GM18867 (cell line): ENCODE data around the gene CPEB2.
"Not testable (repeated sequence)": the region's sequence is repeated elsewhere in the genome, so short reads cannot be mapped to it uniquely, and the experiment has no call there.

Experiments
- ATAC-seq: cut with Tn5 transposase; IDR thresholded peaks from one replicate; pipeline ENCODE4 v1.9.1; 2021; ENCODE audit warnings: mild to moderate bottlenecking, moderate library complexity; ENCODE audit not compliant: unreplicated experiment

CPEB2 gene

DNA sequence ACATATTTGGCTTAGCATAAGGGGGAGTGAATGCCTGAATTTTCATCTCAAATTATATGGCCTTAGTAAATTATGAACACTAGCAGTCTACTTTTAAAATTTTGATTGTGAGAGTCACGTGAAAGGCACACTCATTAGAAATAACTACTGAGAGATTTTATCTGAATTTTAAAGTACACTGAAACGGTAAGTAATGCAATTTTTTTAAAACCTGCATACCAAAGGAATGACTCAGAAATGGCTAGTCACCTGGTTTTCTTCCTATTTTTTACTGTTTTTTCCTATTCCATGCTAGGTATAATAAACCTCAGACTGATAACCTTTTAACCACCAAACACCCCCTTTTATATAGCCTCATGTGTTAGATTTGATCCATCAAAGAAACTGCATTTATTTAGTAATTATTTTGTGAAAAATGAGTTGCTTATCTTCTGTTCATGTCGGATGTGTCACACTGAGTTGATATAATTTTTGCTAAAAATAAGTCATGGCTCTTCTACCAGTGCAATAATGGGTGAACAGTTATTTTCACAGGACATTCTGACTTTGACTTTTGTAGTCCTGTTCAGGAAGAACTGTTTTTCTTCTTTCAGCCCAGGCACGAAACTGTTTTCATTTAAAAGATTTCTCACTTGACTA is 40.4 kb downstream of the CPEB2 start:
- ATAC-seq = no peak

DNA sequence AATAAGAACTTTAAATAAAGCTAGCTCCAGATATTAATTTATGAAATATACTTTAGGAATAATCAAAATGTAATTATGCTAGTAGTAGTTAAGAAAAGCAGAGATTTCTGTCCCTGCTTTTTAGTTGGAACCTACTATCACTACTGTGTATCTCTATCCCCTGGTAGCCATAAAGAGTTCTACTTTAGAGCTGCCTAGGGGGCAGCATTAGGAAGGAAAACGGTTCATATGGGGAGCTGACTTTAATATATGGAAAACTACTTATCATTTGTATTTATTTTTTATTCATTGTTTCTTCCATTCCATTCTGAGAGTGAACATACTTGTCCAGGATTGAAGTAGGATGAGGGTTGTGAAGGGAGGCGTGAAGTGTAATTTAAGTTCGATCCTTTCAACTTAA is 40.9 kb downstream of the CPEB2 start:
- no peak for ATAC-seq

DNA sequence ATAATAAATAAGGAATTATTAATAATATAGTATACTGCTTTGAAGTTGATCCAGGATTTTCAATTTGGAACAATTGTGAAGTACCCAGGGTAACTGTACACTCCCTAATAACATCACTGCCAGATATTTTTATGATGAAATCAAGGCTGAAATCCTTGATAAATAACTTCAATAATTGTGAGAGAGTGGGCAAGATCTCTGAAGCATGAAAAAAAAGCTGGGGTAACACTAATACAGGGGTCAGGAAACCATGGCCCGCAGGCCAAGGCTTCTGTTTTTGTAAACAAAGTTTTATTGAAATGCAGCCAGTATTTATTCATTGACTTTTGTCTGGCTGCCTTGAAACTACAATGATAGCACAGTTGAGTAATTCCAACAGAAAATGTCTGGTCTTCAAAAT is 41.6 kb downstream of the CPEB2 start:
- ATAC-seq = no peak

DNA sequence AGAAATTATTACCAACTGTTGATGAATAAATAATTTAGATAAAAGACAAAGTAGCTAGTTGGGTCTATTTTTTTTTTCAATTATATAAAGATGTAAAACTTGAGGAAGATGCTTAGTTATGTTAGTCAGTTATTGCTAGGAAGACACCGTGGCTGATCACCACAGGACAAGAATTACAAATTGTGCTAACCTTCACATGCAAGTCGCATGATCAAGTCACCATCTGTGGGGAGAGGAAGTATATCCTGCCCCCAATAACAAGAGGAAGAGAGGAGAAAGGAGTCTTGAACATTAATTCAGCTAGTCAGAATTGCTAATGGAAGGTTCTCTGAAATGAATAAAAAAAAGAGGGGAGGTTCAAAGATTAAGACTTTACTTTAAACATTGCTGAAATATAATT is 52.3 kb downstream of the CPEB2 start:
- no peak for ATAC-seq

DNA sequence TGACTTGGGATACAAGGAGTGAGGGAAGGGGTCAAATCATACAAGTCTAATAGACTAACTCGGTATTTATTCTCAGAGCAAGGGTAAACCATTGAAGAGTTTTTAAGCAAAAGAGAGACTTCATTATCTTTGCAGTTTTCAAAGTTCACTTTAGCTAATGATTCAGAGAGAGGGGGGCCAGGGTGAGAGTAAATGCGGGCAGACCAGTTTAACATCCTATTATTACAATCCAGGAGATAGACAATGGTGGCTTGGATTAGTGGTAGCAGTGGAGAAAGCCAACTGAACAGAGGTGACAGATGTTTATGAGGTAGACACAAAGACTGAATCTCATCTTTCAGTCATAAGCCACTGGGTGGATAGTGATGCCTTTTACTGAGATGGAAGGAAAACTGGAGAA is 57.9 kb downstream of the CPEB2 start:
- no peak for ATAC-seq

DNA sequence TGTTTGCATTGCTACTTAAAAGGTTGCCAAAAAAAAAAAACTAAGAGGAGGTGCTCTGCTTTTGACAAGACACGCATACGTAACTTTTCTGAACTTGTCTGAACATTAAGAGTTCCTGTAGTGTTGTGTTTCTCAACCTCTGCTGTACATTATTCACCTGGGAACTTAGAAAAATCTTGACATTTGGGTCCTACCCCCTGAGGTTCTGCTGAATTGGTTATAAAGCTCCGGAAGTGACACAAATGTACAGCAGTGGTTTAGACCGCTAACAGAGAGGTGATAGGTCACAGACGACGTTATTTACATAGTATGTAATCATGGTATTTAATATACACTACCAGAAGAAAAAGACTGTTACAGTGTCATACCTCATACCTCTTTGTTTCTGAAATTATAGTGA is 61.1 kb downstream of the CPEB2 start:
- no peak for ATAC-seq

DNA sequence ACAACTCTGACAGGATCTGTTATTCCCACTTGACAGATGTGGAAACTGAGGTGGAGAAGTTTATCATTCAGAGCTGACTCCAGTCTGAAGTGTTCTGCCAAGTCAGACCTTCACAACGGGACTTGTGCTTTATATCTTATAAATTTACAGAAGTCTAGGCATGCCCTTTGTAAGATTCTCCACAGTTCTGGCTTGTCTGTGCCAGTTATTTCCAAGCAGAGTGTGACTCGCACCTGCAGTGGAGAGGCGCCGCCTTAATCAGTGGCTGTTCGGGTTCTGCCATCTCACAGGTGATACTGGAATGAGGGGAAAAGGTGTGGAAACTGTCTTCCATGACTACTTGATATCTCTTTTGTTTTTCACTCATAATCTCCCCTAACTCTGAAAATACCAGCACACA is 63.2 kb downstream of the CPEB2 start:
- ATAC-seq = no peak

DNA sequence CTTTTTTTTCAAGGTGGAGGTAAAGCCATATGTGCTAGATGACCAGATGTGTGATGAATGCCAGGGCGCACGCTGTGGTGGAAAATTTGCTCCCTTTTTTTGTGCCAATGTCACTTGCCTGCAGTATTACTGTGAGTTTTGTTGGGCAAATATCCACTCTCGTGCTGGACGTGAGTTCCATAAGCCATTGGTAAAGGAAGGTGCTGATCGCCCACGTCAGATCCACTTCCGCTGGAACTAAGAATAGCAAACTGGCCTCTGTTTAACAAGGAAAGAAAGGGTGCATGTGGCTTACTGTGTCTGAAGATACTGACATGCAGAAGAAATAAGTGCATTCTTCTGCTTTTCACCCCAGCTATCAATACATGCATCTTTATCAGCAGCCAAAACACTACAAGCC is 63.9 kb downstream of the CPEB2 start:
- ATAC-seq = no peak

DNA sequence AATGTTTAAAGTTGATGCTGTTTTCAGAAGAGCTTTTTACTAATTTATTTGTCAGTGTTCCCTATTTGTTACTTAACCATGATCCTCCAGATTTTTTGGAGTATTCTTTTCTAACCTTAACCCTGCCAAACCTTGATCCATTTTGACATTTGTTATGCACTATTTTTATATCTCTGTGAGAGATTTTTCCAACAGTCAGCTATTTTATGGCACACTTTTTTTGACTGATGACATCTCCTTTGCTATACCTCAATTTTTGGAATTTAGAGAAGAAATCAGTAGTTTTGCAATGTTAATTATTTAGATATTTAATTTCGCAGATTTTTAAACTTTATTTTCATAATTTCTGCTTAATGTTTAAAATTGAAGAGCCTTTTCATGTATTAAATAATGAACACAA is 66.0 kb downstream of the CPEB2 start:
- no peak for ATAC-seq

DNA sequence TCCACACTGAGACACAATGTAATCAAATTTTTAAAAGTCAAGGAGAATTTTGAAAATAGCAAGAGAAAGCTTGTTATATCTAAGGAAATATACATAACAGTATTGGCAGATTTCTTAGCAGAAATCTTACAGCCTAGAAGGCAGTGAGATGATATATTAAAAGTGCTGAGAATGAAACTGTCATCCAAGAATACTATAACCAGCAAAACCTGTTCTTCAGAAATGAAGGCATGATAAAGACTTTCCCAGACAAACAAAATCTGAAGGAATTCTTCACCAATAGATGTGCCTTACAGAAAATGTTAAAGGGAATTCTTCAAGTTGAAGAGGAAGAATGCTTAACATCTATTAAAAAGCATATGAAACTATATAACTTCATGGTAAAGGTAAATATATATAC is 73.6 kb downstream of the CPEB2 start:
- ATAC-seq = no peak

DNA sequence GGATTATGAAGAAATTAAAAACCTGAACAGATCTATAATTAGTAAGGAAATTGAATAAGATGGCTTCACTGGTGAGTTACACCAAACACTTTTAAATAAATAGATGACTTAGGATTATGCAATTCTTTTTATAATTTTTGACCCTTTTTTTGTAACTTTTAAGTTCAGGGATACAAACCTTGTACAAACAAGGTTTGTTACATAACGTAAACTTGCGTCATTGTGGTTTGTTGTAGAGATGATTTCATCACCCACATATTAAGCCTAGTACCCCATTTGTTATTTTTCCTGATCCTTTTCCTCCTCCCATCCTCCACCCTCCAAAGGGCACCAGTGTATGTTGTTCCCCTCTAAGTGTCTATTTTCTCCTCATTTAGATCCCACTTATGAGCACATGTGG is 75.7 kb downstream of the CPEB2 start:
- no peak for ATAC-seq

DNA sequence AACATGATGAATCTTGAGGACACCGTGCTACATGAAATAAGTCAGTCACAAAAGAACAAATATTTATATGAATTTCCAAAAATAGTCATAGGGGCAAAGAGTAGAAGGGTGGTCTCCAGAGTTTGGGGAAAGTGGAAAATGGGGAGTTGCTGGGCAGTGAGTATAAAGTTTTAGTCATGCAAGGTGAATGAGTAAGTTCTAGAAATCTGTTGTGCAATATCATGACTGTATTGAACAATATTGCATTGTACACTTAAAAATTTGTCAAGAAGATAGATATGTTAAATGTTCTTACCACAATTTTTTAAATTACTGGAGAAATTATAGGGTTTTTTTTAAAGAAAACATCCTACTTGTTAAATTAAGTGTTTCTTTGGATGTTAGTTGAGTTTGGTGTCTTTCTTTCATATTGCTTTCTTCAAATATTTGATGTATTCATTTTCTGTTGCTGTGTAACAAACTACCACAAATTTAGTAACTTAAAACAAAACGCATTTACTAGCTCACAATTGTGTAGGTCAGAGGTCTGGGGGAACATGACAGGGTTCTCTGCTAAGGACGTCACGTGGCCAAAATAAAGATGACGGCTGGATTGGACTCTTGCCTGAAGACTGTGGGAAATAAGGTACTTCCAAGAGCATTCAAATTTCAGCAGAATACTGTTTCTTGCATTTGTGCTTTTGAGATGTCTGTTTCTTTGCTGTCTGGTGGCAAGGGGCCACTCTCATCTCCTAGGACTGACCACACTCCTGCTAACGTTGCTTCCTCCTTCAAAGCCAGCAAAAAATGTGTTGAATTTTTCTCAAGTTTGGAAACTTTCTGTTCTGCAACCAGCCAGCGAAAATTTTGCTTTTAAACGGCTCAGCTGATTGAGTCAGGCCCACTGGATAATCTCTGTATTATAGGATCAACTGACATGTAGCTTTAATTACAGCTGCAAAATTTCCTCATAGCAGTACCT is 76.7 kb downstream of the CPEB2 start:
- no peak for ATAC-seq

DNA sequence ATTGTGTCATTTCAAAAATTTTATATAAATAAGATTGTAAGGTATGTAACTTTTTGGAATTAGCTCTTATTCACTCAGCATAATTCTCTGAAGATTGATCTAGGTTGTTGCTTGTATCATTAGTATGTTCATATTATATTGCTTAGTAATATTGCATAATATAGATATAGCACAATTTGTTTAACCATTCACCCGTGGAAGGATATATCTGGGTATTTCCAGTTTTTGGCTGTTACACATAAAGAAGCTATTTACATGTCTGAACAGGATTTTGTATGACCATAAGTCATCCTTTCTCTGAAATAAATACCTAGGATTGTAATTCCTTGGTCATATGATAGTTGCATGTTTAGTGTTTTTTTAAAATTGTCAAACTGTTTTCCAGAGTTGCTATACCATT is 82.5 kb downstream of the CPEB2 start:
- no peak for ATAC-seq

DNA sequence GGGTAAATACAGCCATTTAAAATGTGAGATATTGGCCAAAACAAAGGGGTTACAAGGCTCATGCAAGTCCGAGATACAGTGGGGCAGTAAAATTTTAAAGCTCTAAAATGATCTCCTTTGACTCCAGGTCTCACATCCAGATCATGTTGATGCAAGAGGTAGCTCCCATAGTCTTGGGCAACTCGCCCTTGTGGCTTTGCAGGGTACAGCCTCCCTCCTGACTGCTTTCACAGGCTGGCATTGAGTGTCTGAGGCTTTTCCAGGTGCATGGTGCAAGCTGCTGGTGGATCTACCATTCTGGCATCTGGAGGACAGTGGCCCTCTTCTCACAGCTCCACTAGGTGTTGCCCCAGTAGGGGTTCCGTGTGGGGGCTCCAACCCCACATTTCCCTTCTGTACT is 83.5 kb downstream of the CPEB2 start:
- ATAC-seq = not testable (repeated sequence)

DNA sequence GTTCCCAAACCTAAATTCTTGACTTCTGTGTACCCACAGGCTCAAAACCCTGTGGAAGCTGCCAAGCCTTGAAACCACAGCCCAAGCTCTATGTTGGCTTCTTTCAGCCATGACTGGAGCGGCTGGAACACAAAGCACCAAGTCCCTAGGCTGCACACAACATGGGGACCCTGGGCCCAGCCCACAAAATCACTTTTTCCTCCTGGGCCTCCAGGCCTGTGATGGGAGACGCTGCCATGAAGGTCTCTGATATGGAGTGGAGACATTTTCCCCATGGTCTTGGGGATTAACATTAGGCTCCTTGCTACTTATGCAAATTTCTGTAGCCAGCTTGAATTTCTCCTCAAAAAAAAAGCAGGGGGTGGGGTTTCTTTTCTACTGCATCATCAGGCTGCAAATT is 84.0 kb downstream of the CPEB2 start:
- not testable (repeated sequence) for ATAC-seq

DNA sequence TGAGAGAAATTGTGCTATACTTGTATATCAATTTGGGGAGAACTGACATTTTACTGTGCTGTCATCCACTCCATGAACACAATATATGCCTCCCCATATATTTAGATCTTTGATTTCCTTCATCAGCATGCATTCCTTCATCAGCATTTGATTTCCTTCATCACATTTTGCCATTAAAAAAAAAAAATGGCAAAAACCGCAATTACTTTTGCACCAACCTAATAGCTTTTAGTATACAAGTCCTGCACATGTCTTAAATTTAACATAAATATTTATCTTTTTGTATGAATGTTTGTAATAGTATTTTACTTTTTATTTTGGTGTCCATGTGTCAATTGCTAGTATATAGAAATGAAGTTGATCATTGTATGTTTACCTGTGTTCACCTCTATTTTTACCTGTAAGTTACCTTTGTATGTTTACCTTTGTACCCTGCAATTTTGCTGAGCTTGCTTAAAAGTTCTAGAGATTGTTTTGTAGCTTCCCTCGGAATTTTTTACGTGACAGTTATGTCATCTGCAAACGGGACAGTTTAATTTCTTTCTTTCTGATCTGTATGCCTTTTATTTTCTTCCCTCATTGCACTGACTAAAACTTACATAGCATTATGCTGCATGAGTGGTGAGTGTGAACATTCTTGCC is 86.2 kb downstream of the CPEB2 start:
- ATAC-seq = no peak

DNA sequence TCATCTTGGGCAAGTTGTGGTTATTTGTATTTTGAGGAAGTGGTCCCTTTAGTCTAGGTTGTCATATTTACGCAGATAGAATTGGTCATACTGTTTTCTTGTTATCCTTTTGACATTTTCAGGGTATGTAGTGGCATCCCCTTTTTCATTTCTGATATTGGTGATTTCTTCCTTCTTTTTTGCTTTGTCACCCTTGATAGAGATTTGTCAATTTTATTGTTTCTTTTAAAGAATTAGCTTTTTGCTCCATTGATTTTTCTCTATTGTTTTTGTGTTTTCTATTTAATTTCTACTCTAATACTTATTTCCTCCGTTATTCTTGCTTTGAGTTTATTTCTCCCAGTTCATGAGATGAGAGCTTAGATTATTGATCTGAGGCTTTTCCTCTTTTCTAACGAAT is 87.7 kb downstream of the CPEB2 start:
- no peak for ATAC-seq

DNA sequence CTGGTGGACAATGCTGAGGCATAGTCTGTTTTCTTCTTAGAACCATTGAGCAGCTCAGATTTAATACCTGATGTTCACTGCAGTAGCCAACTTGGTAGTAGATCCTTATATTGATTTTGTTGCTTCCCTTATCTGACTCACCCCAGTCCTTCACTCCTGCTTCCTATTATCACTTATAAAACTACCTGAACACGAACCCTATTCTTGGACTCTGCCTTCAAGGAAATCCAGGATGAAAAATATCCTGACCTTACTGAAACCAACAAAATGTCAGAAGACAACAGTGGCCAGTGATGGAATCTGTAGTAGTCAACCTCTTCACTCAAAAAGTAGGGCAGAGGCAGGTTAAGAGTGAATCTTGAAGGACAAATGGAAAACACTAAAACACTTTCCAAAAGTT is 98.1 kb downstream of the CPEB2 start:
- ATAC-seq = no peak

DNA sequence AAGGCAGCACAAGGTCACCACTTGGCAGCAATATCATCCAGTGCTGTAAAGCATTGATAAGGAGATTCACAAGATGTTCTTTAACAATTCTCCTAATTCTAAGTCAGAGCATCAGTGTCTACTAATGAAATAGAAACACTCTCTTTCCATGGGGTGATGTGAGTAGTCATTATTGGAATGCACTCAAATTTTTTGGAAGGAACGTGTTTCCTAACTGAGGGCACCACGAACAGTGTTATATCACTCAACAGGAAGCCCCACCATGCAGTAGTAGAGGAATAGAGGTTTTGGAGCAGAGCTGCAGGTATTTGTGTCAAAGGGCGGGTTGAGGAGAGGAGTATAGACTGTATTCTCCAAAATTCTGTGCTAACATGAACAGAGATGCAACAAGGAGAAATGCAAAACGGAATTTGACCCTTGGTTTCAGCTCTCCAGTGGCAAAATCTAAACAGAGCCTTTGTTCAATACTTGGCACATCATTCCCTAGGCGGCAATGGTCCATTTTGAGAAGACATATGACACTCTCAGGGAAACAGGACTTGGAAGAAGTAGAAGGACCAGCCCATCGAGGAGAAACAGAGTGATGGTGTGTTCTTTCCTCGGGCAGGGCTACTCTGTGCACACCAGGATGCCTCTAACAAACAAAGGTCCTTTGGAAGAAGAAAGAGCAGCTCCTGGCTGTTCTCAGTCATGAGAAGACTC is 98.9 kb downstream of the CPEB2 start:
- no peak for ATAC-seq

DNA sequence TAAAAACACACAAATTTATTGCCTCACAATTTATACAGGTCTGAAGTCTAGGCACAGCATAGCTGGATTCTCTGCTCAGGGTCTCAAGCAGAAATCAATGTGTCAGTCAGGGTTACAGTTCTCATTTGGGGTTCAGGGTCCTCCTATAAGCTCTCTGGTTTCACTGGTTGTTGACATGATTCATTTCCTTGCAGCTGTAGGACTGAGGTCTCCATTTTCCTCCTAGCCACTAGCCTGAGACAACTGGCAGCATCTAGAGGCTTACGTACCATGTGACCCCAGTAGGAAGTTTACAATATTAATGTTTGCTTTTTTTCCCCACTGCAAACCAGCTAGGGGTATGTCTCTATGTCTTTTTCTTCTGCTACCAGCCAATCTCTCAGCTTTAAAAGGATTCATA is 102.5 kb downstream of the CPEB2 start:
- no peak for ATAC-seq

DNA sequence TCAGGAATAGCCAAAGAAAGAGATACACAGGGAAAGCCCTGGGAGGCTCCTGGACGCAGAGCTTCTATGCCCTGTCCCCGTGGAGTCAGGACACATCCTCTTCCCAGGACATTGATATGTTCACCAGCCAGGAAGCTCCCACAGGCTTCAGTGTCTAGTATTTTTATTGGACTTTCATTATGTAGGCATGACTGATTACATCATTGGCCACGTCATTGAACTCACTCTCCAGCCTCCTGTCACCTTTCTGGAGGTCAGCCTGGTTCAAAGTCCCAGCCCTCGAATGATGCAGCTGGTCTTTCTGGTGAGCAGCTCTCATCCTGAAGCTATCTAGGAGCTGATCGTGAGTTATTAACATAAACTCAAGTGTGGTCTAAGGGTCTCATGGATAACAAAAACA is 104.1 kb downstream of the CPEB2 start:
- no peak for ATAC-seq
